AG10803 (cell line): ENCODE results near the gene SPOCK3.
"Not testable (repeated sequence)": the region's sequence is repeated elsewhere in the genome, so short reads cannot be mapped to it uniquely, and the experiment has no call there.

ENCODE experiments used
- DNase-seq: peaks from one replicate; pipeline ENCODE4 v3.0.0; 2010; ENCODE audit warnings: low read depth
- H3K4me3 ChIP-seq: 2 replicates; pipeline ENCODE4 v1.5.1; 2011; ENCODE audit warnings: mild to moderate bottlenecking, low read length, control low read depth
- TF ChIP-seq, protein P1 (sequence below): conservative IDR thresholded peaks from 2 replicates; pipeline ENCODE4 v1.5.1; 2011; ENCODE audit warnings: mild to moderate bottlenecking, low read length, control low read depth, inconsistent platforms

Gene SPOCK3

DNA sequence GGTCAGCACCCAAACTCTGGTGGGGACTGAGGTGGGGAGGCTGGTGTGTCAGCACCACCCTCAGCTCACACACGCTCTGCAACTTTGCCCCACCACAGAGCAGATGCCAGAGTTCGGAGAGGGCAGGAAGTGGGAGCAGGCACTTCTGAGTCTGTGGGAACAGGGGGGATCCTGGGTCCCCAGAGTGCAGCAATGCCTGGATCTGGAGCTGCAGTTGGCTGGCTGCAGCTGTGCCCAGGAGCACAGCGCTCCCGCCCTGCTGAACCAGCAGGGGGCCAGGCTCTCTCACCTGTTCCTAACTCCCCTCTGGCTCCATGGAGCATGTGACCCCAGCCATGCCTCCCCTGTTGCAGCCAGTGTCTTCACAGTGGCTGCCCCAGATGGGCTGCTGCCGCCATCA, 252.4 kb downstream of the SPOCK3 start:
- no peak for DNase-seq
- TF ChIP-seq, protein P1, sequence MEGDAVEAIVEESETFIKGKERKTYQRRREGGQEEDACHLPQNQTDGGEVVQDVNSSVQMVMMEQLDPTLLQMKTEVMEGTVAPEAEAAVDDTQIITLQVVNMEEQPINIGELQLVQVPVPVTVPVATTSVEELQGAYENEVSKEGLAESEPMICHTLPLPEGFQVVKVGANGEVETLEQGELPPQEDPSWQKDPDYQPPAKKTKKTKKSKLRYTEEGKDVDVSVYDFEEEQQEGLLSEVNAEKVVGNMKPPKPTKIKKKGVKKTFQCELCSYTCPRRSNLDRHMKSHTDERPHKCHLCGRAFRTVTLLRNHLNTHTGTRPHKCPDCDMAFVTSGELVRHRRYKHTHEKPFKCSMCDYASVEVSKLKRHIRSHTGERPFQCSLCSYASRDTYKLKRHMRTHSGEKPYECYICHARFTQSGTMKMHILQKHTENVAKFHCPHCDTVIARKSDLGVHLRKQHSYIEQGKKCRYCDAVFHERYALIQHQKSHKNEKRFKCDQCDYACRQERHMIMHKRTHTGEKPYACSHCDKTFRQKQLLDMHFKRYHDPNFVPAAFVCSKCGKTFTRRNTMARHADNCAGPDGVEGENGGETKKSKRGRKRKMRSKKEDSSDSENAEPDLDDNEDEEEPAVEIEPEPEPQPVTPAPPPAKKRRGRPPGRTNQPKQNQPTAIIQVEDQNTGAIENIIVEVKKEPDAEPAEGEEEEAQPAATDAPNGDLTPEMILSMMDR: no peak

DNA sequence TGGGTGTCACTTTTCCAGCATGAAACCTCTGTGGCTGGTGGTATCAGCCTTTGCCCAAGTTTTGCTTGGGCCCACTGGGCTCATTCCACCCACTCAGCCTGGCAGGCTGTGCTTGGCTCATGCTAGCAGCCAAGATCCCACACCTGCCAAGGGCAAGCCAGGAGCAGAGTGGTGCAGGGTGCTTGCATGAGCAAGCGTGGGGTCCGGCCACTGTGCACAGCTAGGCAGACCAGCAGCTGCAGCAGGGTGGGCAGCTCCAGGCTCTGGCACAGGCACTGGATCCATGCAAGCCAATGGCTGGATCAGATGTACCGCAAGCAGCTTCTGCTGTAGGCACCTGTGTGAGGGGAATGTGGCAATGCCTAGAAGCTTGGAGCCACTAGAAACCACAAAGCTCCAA, 253.9 kb downstream of the SPOCK3 start:
- no peak overlapping the region for H3K4me3 ChIP-seq
- DNase-seq: no peak
- TF ChIP-seq, protein P1: no peak

More for the DNA sequence above, 252.4 kb downstream of the SPOCK3 start:
- H3K4me3 ChIP-seq: no peak overlapping the region

DNA sequence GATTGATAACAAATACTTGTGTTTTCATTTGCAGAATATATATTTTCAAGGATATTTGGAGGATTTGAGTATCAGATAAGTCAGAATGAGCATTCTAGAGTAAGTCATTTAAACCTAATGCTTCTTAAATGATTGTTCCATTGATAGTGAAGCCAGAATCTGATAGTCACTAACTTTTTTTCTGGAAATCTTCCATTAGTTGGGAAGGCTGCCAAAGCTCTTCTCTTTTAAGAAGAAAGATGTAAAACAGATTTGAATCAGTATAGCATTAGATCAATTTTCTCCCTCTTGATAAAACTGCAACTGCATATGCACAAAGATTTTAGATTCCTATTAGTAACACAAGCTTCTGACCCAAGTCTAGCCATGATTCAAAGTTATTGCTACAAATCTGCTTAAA, 256.7 kb downstream of the SPOCK3 start:
- H3K4me3 ChIP-seq: no peak overlapping the region
- TF ChIP-seq, protein P1: no peak
- no peak for DNase-seq

DNA sequence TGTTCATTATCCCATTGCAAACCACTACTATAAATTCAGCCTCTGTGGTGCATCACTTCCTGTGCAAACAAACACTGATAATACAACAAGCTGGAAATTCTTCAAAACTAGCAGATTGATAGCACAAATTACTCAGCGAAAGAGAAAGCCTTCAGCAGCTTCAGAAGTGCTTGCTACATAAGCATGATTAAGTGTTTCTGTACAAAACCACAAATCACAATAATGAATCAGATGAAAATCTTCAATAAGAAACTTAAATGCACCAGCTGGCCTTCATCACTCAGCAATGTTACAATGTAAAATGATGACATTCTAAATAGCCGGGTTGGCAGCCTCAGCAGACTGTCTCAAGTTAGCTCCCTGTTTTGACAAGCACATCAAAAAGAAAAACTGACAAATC, 262.2 kb downstream of the SPOCK3 start:
- no peak for DNase-seq
- TF ChIP-seq, protein P1: no peak
- H3K4me3 ChIP-seq: no peak overlapping the region

DNA sequence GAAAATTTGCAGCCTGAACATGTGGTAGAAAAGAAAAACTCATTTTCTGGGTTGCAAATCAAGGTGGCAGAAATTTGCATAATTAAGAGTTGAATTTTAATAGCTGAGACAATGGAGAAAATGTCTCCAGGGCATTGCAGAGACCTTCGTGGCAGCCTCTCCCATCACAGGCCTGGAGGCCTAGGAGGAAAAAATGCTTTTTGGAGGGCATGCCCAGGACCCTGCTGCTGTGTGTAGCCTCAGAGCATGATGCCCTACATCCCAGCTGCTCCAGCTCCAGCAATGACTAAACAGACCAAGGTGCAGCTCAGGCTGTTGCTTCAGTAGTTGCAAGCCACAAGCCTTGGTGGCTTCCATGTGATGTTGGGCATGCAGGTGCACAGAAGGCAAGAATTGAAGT, 266.1 kb downstream of the SPOCK3 start:
- H3K4me3 ChIP-seq, DNase-seq: not testable (repeated sequence)

DNA sequence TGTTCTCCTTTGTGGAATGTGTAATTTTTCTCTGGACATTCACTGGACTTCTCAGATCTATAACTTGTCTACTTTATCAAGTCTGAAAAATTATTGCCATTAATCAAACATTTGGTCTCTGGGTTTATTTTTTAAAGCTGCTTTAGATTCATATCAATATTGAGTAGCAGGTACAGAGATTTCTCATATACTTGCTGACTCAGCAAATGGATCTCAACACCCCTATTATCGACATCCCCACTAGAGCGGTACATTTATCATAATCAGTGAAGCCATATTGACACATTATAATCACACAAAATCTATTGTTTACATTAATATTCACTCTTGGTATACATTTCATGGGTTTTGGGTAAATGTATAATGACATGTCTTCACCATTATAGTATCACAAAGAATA, 268.7 kb downstream of the SPOCK3 start:
- H3K4me3 ChIP-seq: no peak overlapping the region
- DNase-seq: no peak
- TF ChIP-seq, protein P1: no peak

DNA sequence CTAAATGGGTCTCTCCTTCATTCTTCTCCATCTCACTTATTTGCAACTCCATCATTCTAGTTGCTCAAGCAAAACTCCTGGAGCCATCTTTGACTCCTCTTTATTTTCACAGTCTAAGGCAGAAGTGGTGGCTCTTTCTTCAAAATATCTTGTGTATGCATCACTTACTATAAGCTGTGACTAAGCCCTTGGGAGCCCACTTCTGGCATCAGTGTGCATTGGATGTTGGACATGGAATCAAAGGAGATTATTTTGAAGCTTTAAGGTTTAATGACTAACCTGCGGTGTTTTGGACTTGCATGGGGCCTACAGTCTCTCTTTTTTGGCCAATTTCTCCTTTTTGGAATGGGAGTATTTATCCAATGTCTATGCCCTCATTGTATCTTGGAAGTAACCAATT, 276.8 kb downstream of the SPOCK3 start:
- no peak for DNase-seq
- H3K4me3 ChIP-seq: no peak overlapping the region
- TF ChIP-seq, protein P1: no peak

DNA sequence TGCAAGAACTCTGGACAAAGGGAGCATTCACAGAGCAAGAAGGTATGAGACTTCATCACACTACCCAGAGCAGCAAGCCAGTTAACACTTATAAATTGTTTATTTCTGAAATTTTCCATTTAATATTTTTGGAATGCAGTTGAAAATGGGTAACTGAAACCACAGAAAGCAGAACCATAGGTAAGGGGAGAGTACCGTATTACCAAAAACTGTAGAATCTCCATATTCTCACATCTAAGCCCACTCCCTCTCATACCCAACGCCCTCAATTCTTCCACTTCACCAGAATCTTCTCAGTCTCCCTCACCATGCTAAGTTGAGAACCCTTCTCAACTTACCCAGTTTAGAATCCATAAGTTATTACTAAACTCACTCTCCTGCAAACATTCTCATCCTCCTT, 277.8 kb downstream of the SPOCK3 start:
- no peak overlapping the region for H3K4me3 ChIP-seq
- no peak for DNase-seq
- TF ChIP-seq, protein P1: no peak
